B cell (primary cell): ENCODE data around the gene YJEFN3. TPM values are rescaled to one million over a fixed set of nuclear protein-coding genes. Genes with fewer than 3 reads are reported as not detected.

Experiments used
- ATAC-seq: fragments of 200-7000 bp; cut with Tn5 transposase; one replicate; pipeline ENCODE4 v1.10.0; 2021; ENCODE audit warnings: low read depth, mild to moderate bottlenecking, moderate number of reproducible peaks, moderate library complexity
- CTCF ChIA-PET: fragments of 350-600 bp; sonication (Branson Sonifier 250); formaldehyde crosslinking; loops from one replicate; lab custom pipeline; 2021; ENCODE audit warnings: antibody characterized with exemption, inconsistent platforms; lab: Charles Lee
- POLR2A ChIA-PET: fragments of 350-600 bp; sonication (Branson Sonifier 250); formaldehyde crosslinking; loops from one replicate; lab custom pipeline; 2021; ENCODE audit warnings: antibody characterized with exemption; lab: Charles Lee
- DNase-seq: peaks from one replicate; pipeline ENCODE4 v3.0.0; 2013
- H2AFZ ChIP-seq: 2 replicates; pipeline ENCODE4 v1.6.1; 2012; ENCODE audit warnings: mild to moderate bottlenecking, low read depth, low read length; ENCODE audit not compliant: insufficient read depth, poor library complexity, severe bottlenecking
- H3K27ac ChIP-seq, 2 donors: 1 replicate in 1 of 2; 2 replicates in 1 of 2; pipeline ENCODE4 v1.5.1; 2012 to 2013; ENCODE audit warnings: low read length in 2 of 2, mild to moderate bottlenecking in 2 of 2, moderate library complexity in 1 of 2
- H3K27me3 ChIP-seq, 4 experiments: fragments of 200-600 bp in 1 of 4; sonication (generic) in 1 of 4; replicated peaks in 1 of 4; 1 replicate in 2 of 4; 2 replicates in 2 of 4; pipeline versions ENCODE4 v1.6.1 to v1.7.0; 2013 to 2016; ENCODE audit warnings: low read length in 3 of 4, mild to moderate bottlenecking in 2 of 4, mixed read lengths in 1 of 4, moderate library complexity in 1 of 4; ENCODE audit not compliant: insufficient read depth in 4 of 4, control insufficient read depth in 3 of 4; ENCODE audit errors: control extremely low read depth in 1 of 4
- H3K36me3 ChIP-seq, 2 experiments: replicated peaks in 1 of 2; 1 replicate in 1 of 2; 2 replicates in 1 of 2; pipeline versions ENCODE4 v1.6.1 to v1.7.1; 2013; ENCODE audit warnings: low read length in 1 of 2; ENCODE audit not compliant: insufficient read depth in 2 of 2, control insufficient read depth in 1 of 2; ENCODE audit errors: control extremely low read depth in 1 of 2, extremely low read depth in 1 of 2
- H3K4me1 ChIP-seq, 2 donors: fragments of 200-600 bp in 1 of 2; sonication (generic) in 1 of 2; 1 replicate in 1 of 2; 2 replicates in 1 of 2; pipeline versions ENCODE4 v1.5.1 to v1.6.1; 2013 to 2017; ENCODE audit warnings: low read length in 2 of 2; ENCODE audit not compliant: control insufficient read depth in 2 of 2, insufficient read depth in 2 of 2
- H3K4me2 ChIP-seq: replicated peaks from 2 replicates; pipeline ENCODE3; 2012; ENCODE audit warnings: mild to moderate bottlenecking, low read depth, low read length; ENCODE audit not compliant: poor library complexity, severe bottlenecking
- H3K4me3 ChIP-seq, 5 experiments: fragments of 200-600 bp in 1 of 5; sonication (generic) in 1 of 5; 1 replicate in 3 of 5; 2 replicates in 2 of 5; pipeline versions ENCODE4 v1.5.1 to v1.7.0; 2011 to 2016; ENCODE audit warnings: low read length in 4 of 5, mild to moderate bottlenecking in 4 of 5, low read depth in 2 of 5, control low read depth in 1 of 5, moderate library complexity in 1 of 5; ENCODE audit not compliant: insufficient read depth in 1 of 5; ENCODE audit errors: control extremely low read depth in 1 of 5, extremely low read depth in 1 of 5
- H3K79me2 ChIP-seq: fragments of 200-600 bp; sonication (generic); one replicate; pipeline ENCODE4 v1.6.0; 2016; ENCODE audit warnings: low read length; ENCODE audit not compliant: control insufficient read depth, insufficient read depth
- H3K9ac ChIP-seq: fragments of 200-600 bp; sonication (generic); 2 replicates; pipeline ENCODE4 v1.6.1; 2017; ENCODE audit warnings: mild to moderate bottlenecking, low read length, moderate library complexity
- H3K9me3 ChIP-seq, 3 donors: one replicate each; pipeline versions ENCODE4 v1.6.1 to v1.7.1; 2013; ENCODE audit warnings: low read length in 2 of 3; ENCODE audit not compliant: control insufficient read depth in 2 of 3, insufficient read depth in 1 of 3; ENCODE audit errors: control extremely low read depth in 1 of 3
- H4K20me1 ChIP-seq: 2 replicates; pipeline ENCODE4 v1.6.0; 2012; ENCODE audit warnings: mild to moderate bottlenecking, low read length; ENCODE audit not compliant: insufficient read depth, control insufficient read depth, poor library complexity, severe bottlenecking
- H3K27ac Mint-ChIP-seq: one replicate; pipeline ENCODE4 v1.8.0; 2021; ENCODE audit warnings: mixed read lengths
- H3K27me3 Mint-ChIP-seq: one replicate; pipeline ENCODE4 v1.8.0; 2021; ENCODE audit warnings: mixed read lengths
- H3K4me1 Mint-ChIP-seq: one replicate; pipeline ENCODE4 v1.8.0; 2021; ENCODE audit warnings: mixed read lengths
- H3K4me3 Mint-ChIP-seq: one replicate; pipeline ENCODE4 v1.8.0; 2021; ENCODE audit warnings: mixed read lengths
- H3K9me3 Mint-ChIP-seq: one replicate; pipeline ENCODE4 v1.8.0; 2022; ENCODE audit warnings: mixed read lengths; ENCODE audit not compliant: insufficient read depth
- EZH2 ChIP-seq: IDR thresholded peaks from 2 replicates; pipeline ENCODE4 v1.6.1; 2012; ENCODE audit warnings: borderline replicate concordance, low read depth, mild to moderate bottlenecking, moderate library complexity, low read length; ENCODE audit not compliant: insufficient read depth, poor library complexity, severe bottlenecking
- WGBS: methylation state at CpG from one replicate; pipeline ENCODE4 v1.1.5; 2013; ENCODE audit warnings: missing lambda C conversion rate; ENCODE audit not compliant: insufficient coverage; 5-methylcytosine and 5-hydroxymethylcytosine counted together
- intact Hi-C: fragments of 100-400 bp; cut with micrococcal nuclease; formaldehyde crosslinking; loops from one replicate; pipeline ENCODE4 v1.10.0; 2022
- polyA plus RNA-seq: library from polyadenylated mRNA; depleted of rRNA; stranded (reverse); fragments of >200 nt; gene quantifications from 2 replicates; pipeline ENCODE4 v1.2.3, GENCODE V29; 2012
- total RNA-seq, 2 donors: library from RNA; stranded (reverse); fragments of 120-200 nt in 1 of 2; gene quantifications; 1 replicate in 1 of 2; 2 replicates in 1 of 2; pipeline versions ENCODE4 v1.2.3 to v1.2.4, GENCODE V29; 2013 to 2022
- TF ChIP-seq, protein P1 (sequence below): fragments of 200-600 bp; IDR thresholded peaks from one replicate; pipeline ENCODE4 v1.8.0; 2022; ENCODE audit warnings: antibody characterized with exemption, mild to moderate bottlenecking

The YJEFN3 gene
- total and polyA plus RNA-seq, 2 donors (not counting 1 experiment from before 2014, with no cell fraction given), result 7.1 to 8.8 TPM

DNA sequence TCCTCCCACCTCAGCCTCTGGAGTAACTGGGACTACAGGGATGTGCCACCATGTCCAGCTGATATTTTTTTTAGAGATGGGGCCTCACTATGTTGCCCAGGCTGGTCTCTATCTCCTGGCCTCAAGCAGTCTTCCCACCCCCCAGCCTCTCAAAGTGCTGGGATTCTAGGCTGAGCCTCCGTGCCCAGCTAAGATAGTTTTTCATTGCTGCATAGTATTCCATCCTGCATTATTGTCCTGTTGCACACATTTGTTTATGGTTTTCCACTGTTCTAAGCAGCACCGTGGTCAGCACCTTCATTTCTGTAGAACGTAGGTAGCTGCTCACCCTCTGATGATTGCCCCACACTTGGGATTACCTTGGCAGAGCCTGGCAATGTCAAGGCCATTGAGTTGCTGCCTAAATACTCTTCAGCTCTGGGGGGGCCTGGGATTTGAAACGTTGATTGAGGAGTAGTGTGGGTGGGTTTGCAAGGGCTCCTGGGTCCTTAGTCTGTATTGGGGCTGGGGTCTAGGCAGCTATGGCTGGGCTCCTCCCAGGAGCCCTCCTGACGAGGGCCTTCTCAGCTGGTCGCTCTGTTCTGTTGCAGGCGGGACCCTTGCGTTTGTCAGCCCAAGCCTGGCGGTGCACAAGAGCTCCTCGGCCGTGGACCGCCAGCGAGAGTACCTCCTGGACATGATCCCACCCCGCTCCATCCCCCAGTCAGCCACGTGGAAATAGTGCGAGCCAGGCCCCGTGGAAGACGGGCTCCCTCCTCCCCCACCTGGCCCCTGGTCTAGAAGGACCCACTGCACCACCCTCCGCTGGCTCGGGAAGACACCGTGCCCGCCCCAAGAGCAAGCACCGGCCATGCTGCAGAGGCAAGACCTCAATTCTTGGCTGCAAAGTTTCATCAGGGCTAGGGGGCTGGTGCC is 23.7 kb upstream of the YJEFN3 start:
- no peak overlapping the region for H3K4me2 ChIP-seq
- no peak for DNase-seq
- no peaks in the 10 kb centered on the region for H3K27me3 ChIP-seq
- 97% methylated on average over 22 of the region's 23 CpGs for WGBS
- no peak overlapping the region for H2AFZ ChIP-seq
- peaks cover 0 to 66% of the 10 kb centered on the region in 2 experiments for H3K36me3 ChIP-seq
- H3K4me1 ChIP-seq, result no peaks in the 10 kb centered on the region
- H3K4me3 ChIP-seq, result no peak overlapping the region
- H4K20me1 ChIP-seq, result no peaks in the 10 kb centered on the region
- CTCF ChIA-PET, result no interaction called here
- no peak overlapping the region for H3K27ac Mint-ChIP-seq
- H3K27me3 Mint-ChIP-seq, result no peaks in the 10 kb centered on the region
- no peak for TF ChIP-seq EZH2
- TF ChIP-seq, protein P1, sequence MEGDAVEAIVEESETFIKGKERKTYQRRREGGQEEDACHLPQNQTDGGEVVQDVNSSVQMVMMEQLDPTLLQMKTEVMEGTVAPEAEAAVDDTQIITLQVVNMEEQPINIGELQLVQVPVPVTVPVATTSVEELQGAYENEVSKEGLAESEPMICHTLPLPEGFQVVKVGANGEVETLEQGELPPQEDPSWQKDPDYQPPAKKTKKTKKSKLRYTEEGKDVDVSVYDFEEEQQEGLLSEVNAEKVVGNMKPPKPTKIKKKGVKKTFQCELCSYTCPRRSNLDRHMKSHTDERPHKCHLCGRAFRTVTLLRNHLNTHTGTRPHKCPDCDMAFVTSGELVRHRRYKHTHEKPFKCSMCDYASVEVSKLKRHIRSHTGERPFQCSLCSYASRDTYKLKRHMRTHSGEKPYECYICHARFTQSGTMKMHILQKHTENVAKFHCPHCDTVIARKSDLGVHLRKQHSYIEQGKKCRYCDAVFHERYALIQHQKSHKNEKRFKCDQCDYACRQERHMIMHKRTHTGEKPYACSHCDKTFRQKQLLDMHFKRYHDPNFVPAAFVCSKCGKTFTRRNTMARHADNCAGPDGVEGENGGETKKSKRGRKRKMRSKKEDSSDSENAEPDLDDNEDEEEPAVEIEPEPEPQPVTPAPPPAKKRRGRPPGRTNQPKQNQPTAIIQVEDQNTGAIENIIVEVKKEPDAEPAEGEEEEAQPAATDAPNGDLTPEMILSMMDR, result no peak
- no peaks in the 10 kb centered on the region for H3K9me3 Mint-ChIP-seq
- H3K9me3 ChIP-seq, result peaks cover 0 to 4% (median 0%) of the 10 kb centered on the region in 3 donors
- H3K4me1 Mint-ChIP-seq, result no peaks in the 10 kb centered on the region
- POLR2A ChIA-PET, result no interaction called here
- no peaks in the 10 kb centered on the region for H3K79me2 ChIP-seq
- H3K27ac ChIP-seq, result no peak overlapping the region
- no peak overlapping the region for H3K9ac ChIP-seq
- no peak overlapping the region for H3K4me3 Mint-ChIP-seq
- ATAC-seq, result no peak
- intact Hi-C loops, result no loop called here

DNA sequence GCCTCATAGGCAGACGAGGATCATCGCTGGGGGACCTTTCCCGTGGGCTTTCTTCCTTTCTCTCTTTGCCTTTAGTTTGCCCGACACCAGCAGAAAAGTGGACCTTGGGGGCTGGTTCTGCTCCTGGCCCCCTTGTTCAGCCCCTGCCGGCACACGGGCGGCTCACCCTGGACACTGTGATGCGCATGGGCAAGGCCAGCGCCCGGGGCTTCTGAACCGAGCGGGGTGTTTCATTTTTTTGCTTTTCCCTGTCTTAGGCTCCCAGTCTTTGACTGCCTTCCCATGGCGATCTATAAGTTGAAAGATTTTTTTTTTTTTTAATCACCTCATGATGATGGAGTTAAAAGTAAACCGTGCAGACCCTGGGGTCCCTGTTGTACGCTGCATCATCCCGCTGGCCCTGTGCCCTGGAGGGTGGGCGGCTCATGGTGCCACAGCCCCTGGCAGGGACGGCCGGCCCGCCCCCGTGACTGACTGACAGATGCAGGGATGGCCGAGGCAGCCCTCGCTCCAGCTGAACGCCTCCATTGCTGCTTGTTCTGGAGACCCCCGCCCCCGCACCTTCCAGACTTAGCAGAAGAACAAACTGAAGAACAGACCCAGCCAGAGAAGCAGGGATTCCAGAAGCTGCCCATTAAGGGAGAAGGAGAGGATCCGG is 22.9 kb upstream of the YJEFN3 start:
- H3K4me3 ChIP-seq, result no peak overlapping the region
- no peak for ATAC-seq
- H3K27ac Mint-ChIP-seq, result no peak overlapping the region
- H3K36me3 ChIP-seq, result peaks cover 0 to 61% of the 10 kb centered on the region in 2 experiments
- TF ChIP-seq EZH2, result no peak
- TF ChIP-seq, protein P1, result no peak
- H3K4me1 Mint-ChIP-seq, result no peaks in the 10 kb centered on the region
- H3K9me3 ChIP-seq, result peaks cover 0 to 4% (median 0%) of the 10 kb centered on the region in 3 donors
- no peaks in the 10 kb centered on the region for H3K27me3 Mint-ChIP-seq
- DNase-seq, result no peak
- CTCF ChIA-PET, result no interaction called here
- no peak overlapping the region for H2AFZ ChIP-seq
- 95% methylated on average over 25 of the region's 27 CpGs for WGBS
- intact Hi-C loops, result no loop called here
- H3K4me3 Mint-ChIP-seq, result no peak overlapping the region
- no peaks in the 10 kb centered on the region for H3K79me2 ChIP-seq
- H3K27ac ChIP-seq, result no peak overlapping the region
- POLR2A ChIA-PET, result no interaction called here
- H3K9me3 Mint-ChIP-seq, result no peaks in the 10 kb centered on the region
- no peak overlapping the region for H3K9ac ChIP-seq
- H3K4me2 ChIP-seq, result no peak overlapping the region
- H4K20me1 ChIP-seq, result no peaks in the 10 kb centered on the region
- H3K4me1 ChIP-seq, result no peaks in the 10 kb centered on the region
- no peaks in the 10 kb centered on the region for H3K27me3 ChIP-seq
